HCT116 (cell line): ENCODE measurements around the gene STK17A. TPM values are rescaled to one million over a fixed set of nuclear protein-coding genes. Genes with fewer than 3 reads are reported as not detected.
A peak's percentile ranks its signal among the peaks of the same experiment; 100 is the strongest.
"Not testable (repeated sequence)": the region's sequence is repeated elsewhere in the genome, so short reads cannot be mapped to it uniquely, and the experiment has no call there.

Source experiments
- ATAC-seq: fragments of 200-7000 bp; cut with Tn5 transposase; 2 replicates; pipeline ENCODE4 v1.9.1; 2020; ENCODE audit warnings: mild to moderate bottlenecking, moderate library complexity
- BruUV-seq: library from RNA; stranded (reverse); fragments of 400-500 nt; replicated peaks from 2 replicates; lab custom pipeline; 2021; lab: Mats Ljungman, UMichigan
- CTCF ChIA-PET: fragments of 300-600 bp; sonication (Branson Sonifier 250); formaldehyde crosslinking; loops from one replicate; lab custom pipeline; 2021; ENCODE audit warnings: antibody characterized with exemption; lab: Charles Lee
- POLR2A ChIA-PET: fragments of 300-600, 350-600 bp; sonication (Branson Sonifier 250); formaldehyde crosslinking; loops from one replicate; lab custom pipeline; 2021; ENCODE audit warnings: antibody characterized with exemption; lab: Charles Lee
- RAD21 ChIA-PET, 2 experiments: fragments of 300-600 bp; sonication (Branson Sonifier 250); formaldehyde crosslinking; loops; one replicate each; lab custom pipeline; 2023; ENCODE audit warnings: low total read pairs in 2 of 2; ENCODE audit not compliant: uncharacterized antibody in 2 of 2, unreplicated experiment in 2 of 2, low non-redundant PET in 1 of 2; lab: Charles Lee
- DNase-seq: peaks from one replicate; pipeline ENCODE4 v3.0.0-alpha.2; 2010; ENCODE audit warnings: low read depth, low spot score
- H2AFZ ChIP-seq: fragments of 200-600 bp; shearing (Covaris generic), sonication (generic); 2 replicates; pipeline ENCODE4 v1.6.1; 2017; ENCODE audit warnings: low read depth, mixed run types, mixed read lengths, antibody characterized with exemption, low read length; ENCODE audit not compliant: poor library complexity, severe bottlenecking
- H3K27ac ChIP-seq: 2 replicates; pipeline ENCODE4 v1.5.1; 2012; ENCODE audit warnings: low read depth, low read length
- H3K27me3 ChIP-seq: fragments of 200-600 bp; sonication (generic); 2 replicates; pipeline ENCODE4 v1.6.1; 2016; ENCODE audit warnings: mixed run types, low read length, mixed read lengths; ENCODE audit not compliant: insufficient read depth
- H3K36me3 ChIP-seq, 2 experiments: fragments of 200-500 bp in 1 of 2; fragments of 200-600 bp in 1 of 2; sonication (Bioruptor generic) in 1 of 2; sonication (generic) in 1 of 2; 2 replicates each; pipeline versions ENCODE4 v1.5.1 to v1.6.1; 2014 to 2016; ENCODE audit warnings: low read length in 2 of 2, inconsistent platforms in 1 of 2, mixed read lengths in 1 of 2, mixed run types in 1 of 2; ENCODE audit not compliant: insufficient read depth in 2 of 2, control insufficient read depth in 1 of 2
- H3K4me1 ChIP-seq, 2 experiments: fragments of 200-600 bp in 1 of 2; sonication (generic) in 1 of 2; 2 replicates each; pipeline versions ENCODE4 v1.5.1 to v1.6.1; 2012 to 2017; ENCODE audit warnings: low read length in 2 of 2, inconsistent platforms in 1 of 2, mild to moderate bottlenecking in 1 of 2, mixed read lengths in 1 of 2, mixed run types in 1 of 2, moderate library complexity in 1 of 2; ENCODE audit not compliant: insufficient read depth in 2 of 2, control insufficient read depth in 1 of 2
- H3K4me2 ChIP-seq: fragments of 200-600 bp; sonication (generic); 2 replicates; pipeline ENCODE4 v1.6.1; 2017; ENCODE audit warnings: mixed run types, low read length, mixed read lengths
- H3K4me3 ChIP-seq, 2 experiments: fragments of 200-600 bp in 1 of 2; sonication (generic) in 1 of 2; replicated peaks in 1 of 2; 2 replicates each; pipeline ENCODE4 v1.5.1; 2011 to 2016; ENCODE audit warnings: low read length in 2 of 2, control low read depth in 1 of 2, low read depth in 1 of 2, mild to moderate bottlenecking in 1 of 2, mixed read lengths in 1 of 2, mixed run types in 1 of 2
- H3K79me2 ChIP-seq: fragments of 200-600 bp; sonication (generic); 2 replicates; pipeline ENCODE4 v1.6.1; 2017; ENCODE audit warnings: mild to moderate bottlenecking, mixed run types, low read length, moderate library complexity, mixed read lengths; ENCODE audit not compliant: insufficient read depth
- H3K9ac ChIP-seq: fragments of 200-600 bp; sonication (generic); 2 replicates; pipeline ENCODE4 v1.6.1; 2016; ENCODE audit warnings: low read length, mixed read lengths
- H3K9me2 ChIP-seq: fragments of 200-600 bp; sonication (generic), shearing (Covaris generic); 2 replicates; pipeline ENCODE4 v1.6.1; 2017; ENCODE audit warnings: mixed run types, mild to moderate bottlenecking, moderate library complexity; ENCODE audit not compliant: insufficient read depth
- H3K9me3 ChIP-seq, 2 experiments: fragments of 200-500 bp in 1 of 2; fragments of 200-600 bp in 1 of 2; sonication (Bioruptor generic) in 1 of 2; sonication (generic) in 1 of 2; 2 replicates each; pipeline ENCODE4 v1.6.1; 2014 to 2017; ENCODE audit warnings: low read length in 2 of 2, mixed read lengths in 2 of 2, inconsistent platforms in 1 of 2, low read depth in 1 of 2, mild to moderate bottlenecking in 1 of 2, mixed run types in 1 of 2, moderate library complexity in 1 of 2; ENCODE audit not compliant: control insufficient read depth in 1 of 2, insufficient read depth in 1 of 2
- H4K20me1 ChIP-seq: fragments of 200-600 bp; sonication (generic), shearing (Covaris generic); 2 replicates; pipeline ENCODE4 v1.6.1; 2017; ENCODE audit warnings: mixed run types, mild to moderate bottlenecking, moderate library complexity; ENCODE audit not compliant: insufficient read depth
- CBX3 ChIP-seq: IDR thresholded peaks from 2 replicates; pipeline ENCODE4 v1.6.1; 2012; ENCODE audit warnings: low read depth
- CEBPB ChIP-seq: IDR thresholded peaks from 2 replicates; pipeline ENCODE4 v1.6.1; 2012; ENCODE audit warnings: low read depth
- ELF1 ChIP-seq: IDR thresholded peaks from 2 replicates; pipeline ENCODE4 v1.6.1; 2012; ENCODE audit warnings: low read depth, borderline replicate concordance
- FOSL1 ChIP-seq: IDR thresholded peaks from 2 replicates; pipeline ENCODE4 v1.6.1; 2012; ENCODE audit warnings: low read depth
- JUND ChIP-seq: IDR thresholded peaks from 2 replicates; pipeline ENCODE4 v1.6.1; 2012
- SP1 ChIP-seq: IDR thresholded peaks from 2 replicates; pipeline ENCODE4 v1.6.1; 2012; ENCODE audit warnings: low read depth
- ZFX ChIP-seq: fragments of 450-650 bp; IDR thresholded peaks from 2 replicates; pipeline ENCODE4 v1.6.1; 2017
- intact Hi-C: fragments of 100-400 bp; cut with micrococcal nuclease; formaldehyde crosslinking; loops from 2 replicates; pipeline ENCODE4 v1.10.0; 2022
- total RNA-seq: library from RNA; stranded (reverse); gene quantifications from one replicate; pipeline ENCODE4 v1.2.1, GENCODE V29; 2021; ENCODE audit not compliant: unreplicated experiment
- TF ChIP-seq, protein P1 (sequence below): IDR thresholded peaks from 2 replicates; pipeline ENCODE4 v1.6.1; 2011; ENCODE audit warnings: mild to moderate bottlenecking, low read length, moderate library complexity; ENCODE audit not compliant: insufficient replicate concordance; ENCODE audit errors: extremely low read depth
- TF ChIP-seq, protein P2 (sequence below): IDR thresholded peaks from 2 replicates; pipeline ENCODE4 v1.6.1; 2012

Gene STK17A
- total RNA-seq, 1 experiment from 2014 or later, result 14.8 TPM

DNA sequence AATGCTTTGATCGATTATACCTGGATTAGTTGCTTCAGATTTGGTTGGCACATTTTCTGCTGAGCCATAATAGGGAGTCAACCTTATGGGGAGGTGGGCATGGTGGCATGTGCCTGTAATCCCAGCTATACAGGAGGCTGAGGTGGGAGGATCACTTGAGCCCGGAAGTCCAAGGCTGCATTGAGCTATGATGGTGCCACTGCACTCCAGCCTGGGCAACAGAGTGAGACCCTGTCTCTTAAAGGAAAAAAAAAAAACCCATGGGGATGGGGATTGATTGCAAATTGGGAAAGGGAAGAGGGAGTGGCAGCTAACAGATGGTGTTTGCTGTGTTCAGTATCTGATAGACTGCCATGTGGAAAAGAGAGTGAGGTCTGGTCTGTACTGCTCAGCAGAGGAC, 11.1 kb downstream of the STK17A start:
- Histone ChIP-seq H3K9ac (no peak overlapping the region), H3K9me3 (no peaks in the 10 kb centered on the region), H3K4me3 (no peak overlapping the region), H2AFZ (no peak overlapping the region), H3K4me1 (peaks cover 16 to 37% of the 10 kb centered on the region in 2 experiments), H3K4me2 (no peak overlapping the region), H3K79me2 (peaks cover 63% of the 10 kb centered on the region), H3K36me3 (0 out of 4 replicates have a peak, but pooled peaks cover 0 to 3% of the 10 kb centered on the region in 2 experiments), H3K27ac (no peak overlapping the region), H3K9me2 (no peaks in the 10 kb centered on the region), H4K20me1 (peaks cover 5% of the 10 kb centered on the region; the same call in 1 of the 2 replicates), H3K27me3 (no peaks in the 10 kb centered on the region)
- DNase-seq, result no peak
- POLR2A ChIA-PET, result interaction anchor here (3.9 kb wide), 1 partner anchor 11 kb away, joined by 23 read pairs; the partner anchor contains the start of gene STK17A
- ATAC-seq, result no peak
- RAD21 ChIA-PET, result interaction anchor here in 1 of 2 experiments (0.7 kb wide), 1 partner anchor 90 kb away, joined by 3 read pairs; no protein-coding TSS in a partner anchor
- intact Hi-C loops, result no loop called here
- BruUV-seq, result no TSS peak
- CTCF ChIA-PET, result interaction anchor here (1.5 kb wide), 1 partner anchor 12 kb away, joined by 6 read pairs; the partner anchor contains the start of gene STK17A
- TF ChIP-seq FOSL1 (no peak), ZFX (no peak), ELF1 (no peak)
- TF ChIP-seq, protein P1, sequence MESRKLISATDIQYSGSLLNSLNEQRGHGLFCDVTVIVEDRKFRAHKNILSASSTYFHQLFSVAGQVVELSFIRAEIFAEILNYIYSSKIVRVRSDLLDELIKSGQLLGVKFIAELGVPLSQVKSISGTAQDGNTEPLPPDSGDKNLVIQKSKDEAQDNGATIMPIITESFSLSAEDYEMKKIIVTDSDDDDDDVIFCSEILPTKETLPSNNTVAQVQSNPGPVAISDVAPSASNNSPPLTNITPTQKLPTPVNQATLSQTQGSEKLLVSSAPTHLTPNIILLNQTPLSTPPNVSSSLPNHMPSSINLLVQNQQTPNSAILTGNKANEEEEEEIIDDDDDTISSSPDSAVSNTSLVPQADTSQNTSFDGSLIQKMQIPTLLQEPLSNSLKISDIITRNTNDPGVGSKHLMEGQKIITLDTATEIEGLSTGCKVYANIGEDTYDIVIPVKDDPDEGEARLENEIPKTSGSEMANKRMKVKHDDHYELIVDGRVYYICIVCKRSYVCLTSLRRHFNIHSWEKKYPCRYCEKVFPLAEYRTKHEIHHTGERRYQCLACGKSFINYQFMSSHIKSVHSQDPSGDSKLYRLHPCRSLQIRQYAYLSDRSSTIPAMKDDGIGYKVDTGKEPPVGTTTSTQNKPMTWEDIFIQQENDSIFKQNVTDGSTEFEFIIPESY, result no peak
- TF ChIP-seq, protein P2, sequence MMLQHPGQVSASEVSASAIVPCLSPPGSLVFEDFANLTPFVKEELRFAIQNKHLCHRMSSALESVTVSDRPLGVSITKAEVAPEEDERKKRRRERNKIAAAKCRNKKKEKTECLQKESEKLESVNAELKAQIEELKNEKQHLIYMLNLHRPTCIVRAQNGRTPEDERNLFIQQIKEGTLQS, result no peak

DNA sequence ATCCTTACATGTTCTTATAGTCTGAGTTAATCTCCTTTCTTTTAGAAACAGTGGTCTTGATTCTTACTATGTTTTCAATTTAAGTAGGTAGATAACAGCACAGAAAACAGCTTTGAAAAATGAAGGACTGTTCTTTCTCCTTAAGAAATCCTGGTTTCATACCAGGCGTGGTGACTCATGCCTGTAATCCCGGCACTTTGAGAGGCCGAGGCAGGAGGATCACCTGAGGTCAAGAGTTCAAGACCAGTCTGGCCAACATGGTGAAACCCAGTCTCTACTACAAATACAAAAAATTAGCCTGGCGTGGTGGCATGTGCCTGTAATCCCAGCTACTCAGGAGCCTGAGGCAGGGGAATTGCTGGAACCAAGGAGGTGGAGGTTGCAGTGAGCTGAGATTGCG, 13.5 kb downstream of the STK17A start:
- H3K9me3 ChIP-seq, H3K9me2 ChIP-seq, H3K36me3 ChIP-seq, RAD21 ChIA-PET, BruUV-seq, H3K9ac ChIP-seq, DNase-seq, H3K27me3 ChIP-seq, H3K27ac ChIP-seq, H4K20me1 ChIP-seq, intact Hi-C loops, H2AFZ ChIP-seq: not testable (repeated sequence)
- ChIA-PET POLR2A (interaction anchor here (3.9 kb wide), 1 partner anchor 13 kb away, joined by 23 read pairs; the partner anchor contains the start of gene STK17A), CTCF (interaction anchor here (1.7 kb wide), 1 partner anchor 14 kb away, joined by 9 read pairs; the partner anchor contains the start of gene STK17A)
- TF ChIP-seq JUND (peak; percentile 76), FOSL1 (peak; percentile 80), CEBPB (peak; percentile 67; the same call in 1 of the 2 replicates), SP1 (peak; percentile 41; the same call in 1 of the 2 replicates), CBX3 (peak; percentile 74; the same call in 1 of the 2 replicates)
- TF ChIP-seq, protein P2, result 0 out of 2 replicates have a peak, but pooled peaks have one; percentile 16
- H3K4me2 ChIP-seq, result peak overlapping the region; percentile 64
- peaks cover 16 to 35% of the 10 kb centered on the region in 2 experiments for H3K4me1 ChIP-seq
- ATAC-seq, result peak; percentile 85
- H3K4me3 ChIP-seq, result peak overlapping the region in 1 of 2 experiments; percentile 12; a peak in 1 of 4 replicates
- H3K79me2 ChIP-seq, result peaks cover 45% of the 10 kb centered on the region
